GM21381 (cell line): Measurements from ENCODE around the gene KRTAP19-6.
"Not testable (repeated sequence)": the region's sequence is repeated elsewhere in the genome, so short reads cannot be mapped to it uniquely, and the experiment has no call there.

Source experiments
- ATAC-seq: cut with Tn5 transposase; IDR thresholded peaks from one replicate; pipeline ENCODE4 v1.9.1; 2021; ENCODE audit warnings: mild to moderate bottlenecking, moderate library complexity; ENCODE audit not compliant: unreplicated experiment

Gene KRTAP19-6

GRCh38 chr21:30541764-30542163 lies at the start of gene KRTAP19-6:
TSS of gene KRTAP19-6 (minus strand) at chr21:30541864. CDS start at chr21:30541833, 31 bp downstream.
- ATAC-seq: no peak

GRCh38 chr21:30590297-30590696 lies 48.6 kb upstream of the KRTAP19-6 start, which contains the start of gene KRTAP22-2:
TSS of gene KRTAP22-2 (minus strand) at chr21:30590397.
- no peak for ATAC-seq

GRCh38 chr21:30582870-30583269 lies 41.2 kb upstream of the KRTAP19-6 start:
- no peak for ATAC-seq

GRCh38 chr21:30580132-30580531 lies 38.5 kb upstream of the KRTAP19-6 start:
- ATAC-seq: no peak

DNA sequence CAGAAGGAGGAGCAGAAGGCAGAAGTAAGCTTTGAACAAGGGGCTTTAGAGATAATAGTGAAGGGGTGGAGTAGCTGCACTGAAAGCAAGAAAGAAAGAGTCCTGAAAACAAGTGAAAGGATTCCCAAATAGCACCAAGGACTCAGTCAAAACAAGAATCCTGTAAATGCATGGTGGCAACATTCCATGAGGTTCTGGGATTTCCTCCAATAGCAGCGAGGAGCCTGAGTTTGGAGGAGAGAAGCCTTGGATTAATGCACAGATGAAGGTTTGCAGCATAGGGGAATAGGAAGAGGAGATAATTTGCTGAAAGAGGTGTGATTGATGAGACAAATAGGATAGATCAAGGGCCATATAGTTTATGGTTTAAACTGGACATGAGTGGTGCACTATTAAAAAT lies 37.7 kb upstream of the KRTAP19-6 start:
- no peak for ATAC-seq

DNA sequence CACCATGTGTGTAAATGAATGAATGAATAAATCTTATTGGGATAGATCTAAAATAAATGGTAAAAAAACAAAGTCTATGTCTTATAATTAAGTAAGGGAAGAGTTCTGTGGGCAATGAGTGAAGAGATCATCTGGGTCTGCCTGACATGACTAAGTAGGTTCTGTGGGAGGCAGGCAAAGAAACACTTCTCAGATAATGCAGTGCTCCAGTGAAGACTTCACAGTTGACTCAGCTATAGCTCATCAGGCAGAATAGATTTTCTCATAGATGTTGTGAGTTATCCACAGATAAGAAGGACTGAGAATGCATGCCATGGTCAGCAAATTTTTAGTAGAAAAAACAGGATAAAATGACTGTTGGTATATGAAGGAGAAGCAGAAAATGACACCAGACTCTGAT lies 36.1 kb upstream of the KRTAP19-6 start:
- ATAC-seq: no peak

DNA sequence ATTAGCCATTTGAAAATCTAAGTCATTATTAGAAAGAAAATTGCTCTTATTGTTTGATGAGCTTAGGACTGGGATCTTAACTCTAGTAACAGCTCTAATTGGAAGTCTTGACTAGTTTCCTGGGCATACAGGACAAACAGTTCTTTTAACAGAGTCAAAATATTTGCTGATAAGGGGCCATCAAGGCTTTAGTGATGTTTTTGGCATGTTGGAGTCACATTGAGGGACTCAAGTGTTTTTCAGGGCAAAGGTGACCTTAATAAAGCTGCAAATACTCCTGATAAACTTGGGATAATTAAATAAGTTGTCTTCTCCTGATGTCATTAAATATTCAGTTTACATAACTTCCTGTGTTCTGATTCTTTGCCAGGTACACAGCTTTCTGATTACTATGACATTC lies 26.0 kb upstream of the KRTAP19-6 start:
- ATAC-seq: no peak

DNA sequence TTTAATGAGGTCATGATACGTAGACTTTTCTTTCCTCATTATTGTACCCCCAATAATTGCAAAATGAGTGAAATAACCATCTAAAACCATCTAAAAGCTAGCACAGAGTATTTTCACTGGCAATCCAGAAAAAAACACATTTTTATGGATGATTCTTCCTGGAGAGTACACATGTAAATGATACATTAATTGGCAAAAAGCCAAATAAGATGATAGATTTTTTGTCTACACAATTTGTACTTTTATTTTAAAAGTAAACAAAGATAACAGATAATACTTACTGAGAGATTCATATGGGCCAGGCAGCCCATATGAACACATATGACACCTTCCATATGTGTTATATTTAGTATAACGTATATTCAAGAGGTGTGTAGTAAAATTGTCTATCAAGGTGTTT lies 22.0 kb upstream of the KRTAP19-6 start:
- no peak for ATAC-seq

DNA sequence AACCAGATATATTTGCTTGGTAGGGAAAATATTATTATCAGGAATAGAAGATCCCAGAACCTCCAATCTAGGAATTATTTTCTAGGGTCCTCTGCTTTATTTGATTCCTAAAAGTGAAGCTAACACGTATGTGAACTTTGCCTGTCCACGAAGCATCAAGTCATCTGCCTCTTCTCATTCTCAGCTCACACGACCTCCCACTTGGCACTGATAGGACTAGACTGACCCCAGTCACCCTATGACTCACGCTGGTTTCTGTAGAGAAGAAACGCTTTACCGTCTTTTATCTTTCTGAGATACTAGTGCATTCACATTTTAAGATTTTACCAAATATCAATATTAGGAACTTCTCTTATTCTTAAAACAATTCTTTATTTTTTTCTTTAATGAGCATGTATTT lies 21.4 kb upstream of the KRTAP19-6 start:
- ATAC-seq: no peak

- ATAC-seq: no peak
Measured at GRCh38 chr21:30561957-30562356, 20.3 kb upstream of the KRTAP19-6 start.

DNA sequence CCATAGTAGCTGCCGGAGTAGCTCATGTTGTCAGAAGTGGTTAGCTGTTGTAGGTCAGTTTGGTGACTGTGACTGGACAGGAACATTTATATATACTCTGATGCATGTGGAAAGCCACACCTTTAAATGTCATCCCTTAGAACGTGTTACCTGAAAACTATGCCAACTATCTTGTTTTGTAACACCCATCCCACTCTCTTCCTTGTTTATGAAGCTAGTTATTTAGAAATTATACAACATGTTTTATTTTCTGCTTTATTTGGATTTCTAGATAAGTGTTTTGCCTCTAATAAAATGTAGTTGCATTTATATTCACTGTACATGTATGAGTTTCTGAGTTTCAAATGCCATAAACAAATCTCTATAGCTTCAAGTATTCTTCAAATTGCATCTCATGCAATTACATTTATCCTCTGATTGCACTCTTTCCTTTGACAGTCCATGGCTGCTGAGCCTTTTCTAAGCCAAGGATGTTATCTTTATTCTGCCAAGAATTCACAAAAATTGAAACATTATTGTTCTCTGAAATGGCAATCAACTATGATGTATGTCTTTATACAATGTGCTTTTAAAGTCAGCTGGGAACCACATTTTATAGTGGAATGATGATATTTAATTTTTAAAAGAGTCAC lies 19.7 kb upstream of the KRTAP19-6 start, which contains the start of gene KRTAP19-7:
TSS of gene KRTAP19-7 (minus strand) at position 51 of the 632 bp plus-strand sequence. CDS start at position 26, 25 bp downstream.
- ATAC-seq: no peak

DNA sequence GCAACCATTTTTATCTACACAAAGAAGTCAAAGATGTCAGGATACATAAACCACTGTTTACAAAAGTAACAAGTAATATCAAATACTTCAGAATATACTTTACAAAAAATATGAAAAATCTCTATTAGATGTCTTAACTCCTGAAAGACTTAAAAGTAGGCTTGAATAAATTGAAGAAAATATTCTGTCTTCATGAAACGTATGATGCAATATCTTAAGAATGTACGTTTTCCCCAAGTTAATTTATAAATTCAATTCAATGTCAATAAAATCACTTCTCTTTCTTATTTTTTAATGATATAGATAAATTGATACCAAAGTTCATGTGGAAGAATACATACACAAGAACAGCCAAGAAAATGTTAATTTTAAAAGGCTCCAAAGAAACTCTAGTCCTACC lies 13.4 kb upstream of the KRTAP19-6 start:
- ATAC-seq: no peak

DNA sequence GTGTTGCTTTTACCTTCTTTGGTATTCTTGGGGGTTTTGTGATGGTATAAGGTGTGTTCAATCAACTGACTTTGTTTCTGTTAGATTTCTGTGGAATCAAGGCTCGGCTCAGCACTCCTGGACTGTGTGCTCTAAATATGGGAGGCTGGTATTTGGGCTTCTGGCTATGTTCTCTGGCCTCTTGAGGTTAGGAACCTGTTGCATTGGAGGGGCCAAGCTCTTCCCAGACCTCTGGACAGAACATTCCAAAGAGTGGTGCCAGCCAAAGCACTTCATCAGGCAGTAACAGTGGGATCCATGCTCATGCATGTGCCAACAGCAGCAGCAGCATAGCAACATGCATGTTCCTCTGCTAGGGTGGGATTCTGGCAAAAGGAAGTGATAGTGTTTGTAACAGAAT lies 11.1 kb upstream of the KRTAP19-6 start:
- no peak for ATAC-seq

GRCh38 chr21:30518876-30519275 lies 22.8 kb downstream of the KRTAP19-6 start:
- no peak for ATAC-seq

- ATAC-seq: no peak
Measured at GRCh38 chr21:30515681-30516080, 26.0 kb downstream of the KRTAP19-6 start.

DNA sequence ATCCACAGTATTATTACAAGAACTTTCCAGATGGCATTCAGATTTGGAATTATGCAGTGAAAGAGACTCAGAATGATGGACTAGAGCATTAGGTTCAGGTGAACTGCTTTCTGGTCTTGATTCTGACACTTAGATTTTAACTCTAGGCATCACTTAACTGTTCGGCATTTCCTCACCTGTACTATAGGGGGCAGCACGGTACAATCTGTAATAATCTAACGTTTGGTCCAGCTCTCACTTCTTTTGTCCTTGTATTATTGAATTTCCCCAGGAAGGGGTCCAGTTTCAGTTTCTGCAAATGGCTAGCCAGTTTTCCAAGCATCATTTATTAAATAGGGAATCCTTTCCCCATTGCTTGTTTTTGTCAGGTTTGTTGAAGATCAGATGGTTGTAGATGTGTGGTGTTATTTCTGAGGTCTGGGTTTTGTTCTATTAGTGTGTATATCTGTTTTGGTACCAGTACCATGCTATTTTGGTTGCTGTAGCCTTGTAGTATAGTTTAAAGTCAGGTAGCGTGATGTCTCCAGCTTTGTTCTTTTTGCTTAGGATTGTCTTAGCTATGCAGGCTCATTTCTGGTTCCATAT lies 36.0 kb downstream of the KRTAP19-6 start:
- not testable (repeated sequence) for ATAC-seq

DNA sequence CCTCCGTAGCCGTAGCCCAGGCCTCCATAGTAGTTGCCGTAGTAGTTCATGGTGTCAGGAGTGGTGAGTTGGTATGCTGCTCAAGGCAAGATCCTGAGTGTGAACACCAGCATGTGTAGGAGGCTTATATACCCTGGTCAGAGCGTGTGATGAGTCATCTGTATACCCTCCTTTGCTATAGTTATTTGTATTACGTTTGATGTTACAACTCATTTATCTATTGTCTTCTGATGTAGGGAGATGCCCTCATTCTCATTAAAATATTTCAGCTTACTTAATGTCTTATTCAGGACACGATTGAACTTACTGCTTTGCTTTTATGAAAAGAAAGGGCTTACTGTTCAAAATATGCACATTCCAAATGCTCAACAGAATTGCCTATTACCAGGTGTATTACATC lies 39.6 kb downstream of the KRTAP19-6 start, which contains the start of gene KRTAP19-5:
TSS of gene KRTAP19-5 (minus strand) at position 101 of the 400 bp plus-strand sequence. CDS start at position 50, 51 bp downstream.
- no peak for ATAC-seq

DNA sequence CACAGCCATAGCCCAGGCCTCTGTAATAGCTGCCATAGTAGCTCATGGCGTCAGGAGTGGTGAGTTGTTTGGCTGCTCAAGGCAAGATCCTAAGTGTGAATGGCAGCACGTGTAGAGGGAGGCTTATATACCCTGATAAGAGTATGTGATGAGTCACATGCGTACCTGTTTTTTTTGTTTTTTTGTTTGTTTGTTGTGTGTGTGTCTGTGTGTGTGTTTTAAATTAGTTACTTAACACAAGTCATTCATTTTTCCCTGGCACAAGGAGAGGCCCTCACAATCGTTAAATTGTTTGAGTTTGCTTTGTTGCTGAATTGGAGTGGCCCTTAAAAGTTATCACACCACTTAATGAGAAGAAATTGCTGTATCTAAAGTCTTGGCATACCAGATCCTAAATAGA lies 44.6 kb downstream of the KRTAP19-6 start, which contains the start of gene KRTAP19-4:
TSS of gene KRTAP19-4 (minus strand) at position 101 of the 400 bp plus-strand sequence. CDS start at position 46, 55 bp downstream.
- no peak for ATAC-seq

GRCh38 chr21:30491963-30492428 lies 49.7 kb downstream of the KRTAP19-6 start, which contains the start of gene KRTAP19-3:
TSS of gene KRTAP19-3 (minus strand) at chr21:30492013. CDS start at chr21:30491957, 56 bp downstream.
- ATAC-seq: no peak
